Peyer's patch (tissue), 4 donors: Measurements from ENCODE around the gene EDNRA. TPM values are rescaled to one million over a fixed set of nuclear protein-coding genes. Genes with fewer than 3 reads are reported as not detected.

Experiments used
- DNase-seq, 3 donors: peaks; one replicate each; pipeline ENCODE4 v3.0.0-alpha.2; 2017 to 2019
- H3K27ac ChIP-seq, 4 donors: fragments of 200-600 bp; sonication (generic); one replicate each; pipeline ENCODE4 v1.5.1; 2016 to 2019
- H3K27me3 ChIP-seq, 2 donors: fragments of 200-600 bp; sonication (generic); one replicate each; pipeline ENCODE4 v1.5.1; 2019
- H3K36me3 ChIP-seq, 3 donors: fragments of 200-600 bp; sonication (generic); one replicate each; pipeline ENCODE4 v1.5.1; 2016 to 2019
- H3K4me1 ChIP-seq, 4 donors: fragments of 200-600 bp; sonication (generic); one replicate each; pipeline ENCODE4 v1.5.1; 2016 to 2019
- H3K4me3 ChIP-seq, 4 donors: fragments of 200-600 bp; sonication (generic); 1 replicate in 3 of 4; 2 replicates in 1 of 4; pipeline ENCODE4 v1.5.1; 2016 to 2019; ENCODE audit warnings: mild to moderate bottlenecking in 1 of 4
- H3K9me3 ChIP-seq, 4 donors: fragments of 200-600 bp; sonication (generic); one replicate each; pipeline ENCODE4 v1.5.1; 2016 to 2019; ENCODE audit warnings: mild to moderate bottlenecking in 1 of 4
- POLR2A ChIP-seq, 2 donors: fragments of 450-650 bp; IDR thresholded peaks; one replicate each; pipeline ENCODE4 v1.5.1; 2017; ENCODE audit warnings: antibody characterized with exemption in 2 of 2, mild to moderate bottlenecking in 2 of 2, moderate library complexity in 2 of 2
- total RNA-seq, 4 donors: library from RNA; depleted of rRNA; stranded (reverse); fragments of >200 nt; gene quantifications; one replicate each; pipeline ENCODE4 v1.1.0, GENCODE V29; 2016
- TF ChIP-seq, protein P1 (sequence below), 6 experiments: fragments of 450-650 bp in 4 of 6; fragments of 200-600 bp in 2 of 6; sonication (generic) in 1 of 6; IDR thresholded peaks; one replicate each; pipeline ENCODE4 v1.5.1; 2017 to 2019; ENCODE audit warnings: antibody characterized with exemption in 6 of 6, mild to moderate bottlenecking in 3 of 6, moderate library complexity in 1 of 6

EDNRA gene
- total RNA-seq, 4 donors from 2014 or later, result 0.38 to 7.4 (median 1.6) TPM

DNA sequence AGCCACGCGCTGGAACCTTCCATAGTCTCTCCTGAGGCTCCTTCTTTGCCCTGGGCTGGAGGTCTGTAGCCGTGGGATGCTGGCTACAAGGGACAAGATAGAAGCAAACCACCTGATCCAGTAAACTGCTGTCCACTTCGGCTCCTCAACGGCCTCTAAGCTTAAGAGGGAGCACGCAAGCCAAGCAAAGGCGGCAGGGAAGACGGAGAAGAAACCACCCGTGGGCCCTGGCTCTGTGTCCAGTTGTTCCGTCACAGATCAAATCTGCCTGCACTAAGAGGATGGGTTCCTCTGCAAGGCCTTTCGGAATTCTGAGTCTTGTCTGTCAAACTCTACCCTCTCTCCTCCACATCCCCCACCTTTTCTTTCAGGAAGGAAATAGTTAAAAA lies 401 bp upstream of the EDNRA start:
- Histone ChIP-seq H3K4me3 (peak overlapping the region in 3 of 4 donors; percentile 16 to 46 (median 42)), H3K36me3 (no peaks in the 10 kb centered on the region), H3K27ac (peak overlapping the region in 2 of 4 donors; percentile 35 to 55), H3K27me3 (no peaks in the 10 kb centered on the region), H3K4me1 (no peaks in the 10 kb centered on the region), H3K9me3 (no peaks in the 10 kb centered on the region)
- no peak for DNase-seq
- TF ChIP-seq POLR2A (IDR thresholded peaks at IDR 0.05), result no peak
- TF ChIP-seq, protein P1, sequence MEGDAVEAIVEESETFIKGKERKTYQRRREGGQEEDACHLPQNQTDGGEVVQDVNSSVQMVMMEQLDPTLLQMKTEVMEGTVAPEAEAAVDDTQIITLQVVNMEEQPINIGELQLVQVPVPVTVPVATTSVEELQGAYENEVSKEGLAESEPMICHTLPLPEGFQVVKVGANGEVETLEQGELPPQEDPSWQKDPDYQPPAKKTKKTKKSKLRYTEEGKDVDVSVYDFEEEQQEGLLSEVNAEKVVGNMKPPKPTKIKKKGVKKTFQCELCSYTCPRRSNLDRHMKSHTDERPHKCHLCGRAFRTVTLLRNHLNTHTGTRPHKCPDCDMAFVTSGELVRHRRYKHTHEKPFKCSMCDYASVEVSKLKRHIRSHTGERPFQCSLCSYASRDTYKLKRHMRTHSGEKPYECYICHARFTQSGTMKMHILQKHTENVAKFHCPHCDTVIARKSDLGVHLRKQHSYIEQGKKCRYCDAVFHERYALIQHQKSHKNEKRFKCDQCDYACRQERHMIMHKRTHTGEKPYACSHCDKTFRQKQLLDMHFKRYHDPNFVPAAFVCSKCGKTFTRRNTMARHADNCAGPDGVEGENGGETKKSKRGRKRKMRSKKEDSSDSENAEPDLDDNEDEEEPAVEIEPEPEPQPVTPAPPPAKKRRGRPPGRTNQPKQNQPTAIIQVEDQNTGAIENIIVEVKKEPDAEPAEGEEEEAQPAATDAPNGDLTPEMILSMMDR (IDR thresholded peaks at IDR 0.05), result no peak

DNA sequence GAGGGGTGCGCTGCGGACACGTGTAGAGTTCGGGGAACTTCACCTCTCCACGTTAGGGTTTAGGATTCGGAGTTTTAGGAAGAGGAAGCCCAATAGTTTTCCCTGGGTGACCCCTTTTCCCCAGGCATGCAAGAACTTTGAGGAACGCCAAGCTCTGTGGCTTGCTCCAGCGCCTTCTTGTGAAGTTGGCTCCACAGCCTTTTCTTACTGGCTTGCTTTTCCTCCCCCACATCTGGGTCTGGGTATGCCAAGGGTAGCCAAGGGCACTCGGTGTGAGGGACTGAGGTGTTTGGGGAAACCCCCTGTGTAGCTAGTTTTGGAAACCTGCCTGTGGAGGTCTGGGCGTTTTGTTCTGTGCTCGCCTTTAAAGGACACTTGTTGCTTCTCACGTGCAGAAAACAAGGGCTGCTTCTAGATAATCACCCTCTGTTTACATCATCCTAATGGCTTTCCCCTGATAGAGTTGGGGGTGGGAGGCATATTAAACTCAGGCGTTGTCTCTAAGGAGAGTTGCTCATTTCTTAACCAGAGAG lies 746 bp downstream of the EDNRA start:
- no peak for TF ChIP-seq POLR2A (IDR thresholded peaks at IDR 0.05)
- TF ChIP-seq, protein P1 (IDR thresholded peaks at IDR 0.05), result no peak
- no peak for DNase-seq
- no peaks in the 10 kb centered on the region for H3K36me3 ChIP-seq

DNA sequence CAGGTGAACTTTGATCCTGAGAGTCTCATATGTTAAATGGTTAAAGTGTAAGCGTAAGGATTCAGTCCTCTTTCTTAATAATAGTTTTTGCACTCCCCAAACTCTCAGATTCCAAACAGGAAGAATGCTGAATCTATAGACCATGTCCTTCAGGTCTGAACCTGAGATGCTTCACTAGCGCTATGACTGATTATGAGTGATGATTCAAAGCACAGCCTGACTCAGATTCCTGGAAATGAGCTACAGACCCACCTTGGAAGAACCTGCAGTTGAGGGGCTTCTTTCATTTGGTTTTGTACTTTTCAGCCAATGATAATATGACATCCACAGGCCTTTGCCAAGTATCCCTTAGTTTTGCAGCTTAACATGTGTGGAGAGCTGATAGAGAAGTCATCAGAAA lies 1.4 kb downstream of the EDNRA start:
- H3K4me1 ChIP-seq, result no peaks in the 10 kb centered on the region
- peak overlapping the region in 1 of 4 donors; percentile 46 for H3K4me3 ChIP-seq
- no peaks in the 10 kb centered on the region for H3K36me3 ChIP-seq
- no peaks in the 10 kb centered on the region for H3K9me3 ChIP-seq
- no peak for DNase-seq
- H3K27me3 ChIP-seq, result no peaks in the 10 kb centered on the region
- no peak overlapping the region for H3K27ac ChIP-seq
- TF ChIP-seq, protein P1 (IDR thresholded peaks at IDR 0.05), result no peak
- TF ChIP-seq POLR2A (IDR thresholded peaks at IDR 0.05), result no peak

More for the DNA sequence above, 746 bp downstream of the EDNRA start:
- peak overlapping the region; percentile 13 to 46 (median 29) for H3K4me3 ChIP-seq
- no peaks in the 10 kb centered on the region for H3K4me1 ChIP-seq
- H3K9me3 ChIP-seq, result no peaks in the 10 kb centered on the region
- H3K27me3 ChIP-seq, result no peaks in the 10 kb centered on the region
- H3K27ac ChIP-seq, result peak overlapping the region in 2 of 4 donors; percentile 35 to 55

DNA sequence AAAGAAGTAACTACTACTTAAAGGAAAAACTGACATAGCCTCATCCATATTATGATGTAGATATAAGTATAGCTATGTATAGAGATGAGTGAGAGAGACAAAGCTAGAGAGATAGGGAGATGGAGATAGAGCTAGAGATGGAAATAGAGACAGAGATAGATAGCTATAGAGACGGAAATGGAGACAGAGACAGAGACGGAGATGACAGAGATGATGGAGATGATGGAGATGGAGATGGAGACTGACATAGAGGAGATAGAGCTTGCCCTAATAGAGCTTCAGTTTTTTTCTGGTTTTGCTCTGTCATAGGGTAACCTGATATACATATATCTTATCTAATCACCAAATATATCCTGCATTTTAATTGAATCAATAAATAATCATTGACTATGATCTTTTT lies 4.3 kb downstream of the EDNRA start:
- no peak overlapping the region for H3K27ac ChIP-seq
- DNase-seq, result no peak
- no peaks in the 10 kb centered on the region for H3K27me3 ChIP-seq
- no peak overlapping the region for H3K4me3 ChIP-seq
- no peaks in the 10 kb centered on the region for H3K4me1 ChIP-seq
- no peaks in the 10 kb centered on the region for H3K36me3 ChIP-seq
- H3K9me3 ChIP-seq, result no peaks in the 10 kb centered on the region
- no peak for TF ChIP-seq POLR2A (IDR thresholded peaks at IDR 0.05)
- TF ChIP-seq, protein P1 (IDR thresholded peaks at IDR 0.05), result no peak

DNA sequence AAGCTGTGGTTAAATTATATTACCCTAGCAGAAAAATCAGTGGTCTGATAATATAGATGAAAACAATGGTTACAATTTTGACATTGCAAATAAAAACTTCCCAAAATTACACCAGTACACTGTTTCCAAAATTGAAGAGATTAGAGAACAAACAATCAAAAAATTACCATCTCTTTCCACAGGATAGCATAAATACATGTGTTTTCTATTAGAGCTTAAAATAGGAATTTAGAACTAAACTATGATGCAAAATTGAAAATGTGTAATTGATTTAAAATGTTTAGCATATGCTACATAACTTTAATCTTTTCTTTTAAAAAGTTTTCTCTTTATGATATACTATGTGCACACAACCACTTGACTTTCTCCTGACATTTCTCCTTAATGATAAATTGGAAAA lies 6.7 kb downstream of the EDNRA start:
- Histone ChIP-seq H3K36me3 (no peaks in the 10 kb centered on the region), H3K27ac (no peak overlapping the region), H3K9me3 (no peaks in the 10 kb centered on the region), H3K27me3 (no peaks in the 10 kb centered on the region), H3K4me3 (no peak overlapping the region), H3K4me1 (no peaks in the 10 kb centered on the region)
- no peak for DNase-seq
- TF ChIP-seq, protein P1 (IDR thresholded peaks at IDR 0.05), result no peak
- no peak for TF ChIP-seq POLR2A (IDR thresholded peaks at IDR 0.05)

DNA sequence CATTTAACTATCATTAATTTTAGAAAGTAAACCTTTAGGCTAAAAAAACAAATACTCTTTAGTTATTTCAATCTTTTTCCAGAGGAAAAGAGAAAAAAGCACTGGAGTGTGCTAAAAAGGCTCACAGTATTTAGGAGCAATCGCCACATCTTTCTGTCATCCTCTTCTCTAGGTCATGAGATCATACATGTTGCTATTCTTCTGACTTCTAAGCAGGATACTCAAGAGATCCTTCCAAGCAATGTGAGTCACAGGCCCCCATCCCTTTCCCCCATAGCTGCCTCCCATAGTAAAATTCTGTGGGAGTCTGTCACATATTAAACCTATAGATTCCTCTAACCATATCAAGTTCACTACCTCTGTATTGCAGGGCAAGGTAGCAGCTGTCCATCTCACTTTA lies 7.7 kb downstream of the EDNRA start:
- TF ChIP-seq POLR2A (IDR thresholded peaks at IDR 0.05), result no peak
- TF ChIP-seq, protein P1 (IDR thresholded peaks at IDR 0.05), result no peak
- Histone ChIP-seq H3K4me3 (no peak overlapping the region), H3K4me1 (no peaks in the 10 kb centered on the region), H3K27ac (no peak overlapping the region), H3K9me3 (no peaks in the 10 kb centered on the region), H3K36me3 (no peaks in the 10 kb centered on the region), H3K27me3 (no peaks in the 10 kb centered on the region)
- DNase-seq, result no peak
